ENCODE measurements around the gene SEMA4G.

The SEMA4G gene

DNA sequence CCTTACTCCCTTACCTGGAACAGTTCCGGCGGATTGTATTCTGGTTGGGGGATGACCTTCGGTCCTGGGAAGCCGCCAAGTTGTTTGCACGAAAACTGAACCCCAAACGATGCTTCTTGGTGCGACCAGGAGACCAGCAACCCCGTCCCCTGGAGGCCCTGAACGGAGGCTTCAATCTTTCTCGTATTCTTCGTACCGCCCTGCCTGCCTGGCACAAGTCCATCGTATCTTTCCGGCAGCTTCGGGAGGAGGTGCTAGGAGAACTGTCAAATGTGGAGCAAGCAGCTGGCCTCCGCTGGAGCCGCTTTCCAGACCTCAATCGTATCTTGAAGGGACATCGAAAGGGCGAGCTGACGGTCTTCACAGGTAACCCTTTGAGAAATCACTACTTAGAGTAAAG, 19.8 kb downstream of the SEMA4G start:
- no peak for DNase-seq

DNA sequence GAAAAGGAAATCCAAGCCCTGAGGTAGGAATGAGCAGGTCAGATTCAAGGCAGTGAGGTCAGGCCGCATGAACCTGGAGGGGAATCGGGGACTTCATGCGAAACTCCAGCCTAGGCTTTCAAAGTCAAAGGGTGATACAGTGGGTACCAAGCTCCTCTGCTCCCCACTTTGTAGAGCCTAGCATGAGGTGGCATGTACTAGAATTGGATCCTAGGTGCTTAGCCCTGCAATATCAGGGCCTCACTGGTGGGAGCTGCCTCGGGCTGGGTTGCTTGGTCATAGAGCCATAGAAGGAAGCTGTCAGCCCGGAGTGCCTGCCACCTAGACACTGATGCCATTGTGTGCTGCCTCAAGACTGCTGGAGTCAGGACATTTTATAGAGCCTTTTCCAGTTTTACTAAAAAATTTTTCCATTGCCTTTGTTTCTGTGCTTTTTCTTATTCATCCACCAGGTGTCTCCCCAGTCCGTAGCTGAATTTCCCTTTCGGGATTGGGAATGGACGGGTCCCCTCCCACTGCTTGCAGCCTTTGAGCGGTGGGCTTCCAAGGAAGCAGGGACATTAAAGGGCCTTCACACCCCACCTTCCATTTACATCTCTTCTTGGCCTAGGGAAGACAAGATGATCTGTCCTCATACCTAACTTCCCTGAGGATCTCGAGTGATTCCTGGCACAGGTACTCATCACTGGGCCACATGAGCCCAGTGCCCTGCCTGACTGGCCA, 24.8 kb downstream of the SEMA4G start:
- DNase-seq, result peak; percentile 27

GRCh38 chr10:100995181-100995580, 25.9 kb downstream of the SEMA4G start:
- no peak for DNase-seq

DNA sequence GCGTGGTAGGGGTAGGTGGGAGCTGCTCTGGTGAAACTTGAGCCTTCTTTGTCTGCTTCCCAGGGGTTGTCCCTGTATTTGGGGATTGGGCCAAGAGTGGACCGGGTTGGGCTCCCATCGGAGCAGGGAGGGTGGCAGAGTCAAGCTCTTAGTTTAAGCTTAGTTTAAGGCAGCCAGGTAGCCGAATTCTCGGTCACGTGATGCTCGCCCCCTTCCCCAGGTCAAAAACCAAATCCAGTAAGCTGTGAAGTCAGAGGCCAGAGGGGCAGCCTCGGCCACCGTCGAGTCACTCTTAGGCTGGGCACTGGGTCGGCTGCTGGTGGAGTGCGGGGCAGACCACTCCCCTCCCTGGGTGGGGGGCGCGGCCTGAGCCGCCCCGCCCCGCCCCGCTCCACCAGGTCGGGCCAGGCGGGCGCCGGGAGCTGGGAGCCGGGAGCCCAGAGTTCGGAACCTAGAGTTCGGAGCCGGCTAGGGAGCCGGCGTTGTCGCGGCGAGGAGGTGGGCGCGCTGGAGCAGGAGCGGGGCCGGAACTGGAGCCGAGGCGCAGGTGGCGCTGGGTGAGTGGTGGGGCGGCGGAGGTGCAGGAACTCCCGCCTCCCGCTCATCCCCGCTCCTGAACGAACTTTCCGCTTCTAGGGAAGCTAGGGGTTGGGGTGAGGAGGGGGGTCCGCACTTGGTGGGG, 27.5 kb downstream of the SEMA4G start:
- DNase-seq, result peak; percentile 70

- DNase-seq, result peak; percentile 70
Measured at GRCh38 chr10:100997360-100998182, 28.3 kb downstream of the SEMA4G start.

GRCh38 chr10:100998183-100998990, 29.1 kb downstream of the SEMA4G start:
- DNase-seq, result peak; percentile 82

GRCh38 chr10:100998991-100999741, 29.9 kb downstream of the SEMA4G start:
- peak; percentile 52 for DNase-seq

DNA sequence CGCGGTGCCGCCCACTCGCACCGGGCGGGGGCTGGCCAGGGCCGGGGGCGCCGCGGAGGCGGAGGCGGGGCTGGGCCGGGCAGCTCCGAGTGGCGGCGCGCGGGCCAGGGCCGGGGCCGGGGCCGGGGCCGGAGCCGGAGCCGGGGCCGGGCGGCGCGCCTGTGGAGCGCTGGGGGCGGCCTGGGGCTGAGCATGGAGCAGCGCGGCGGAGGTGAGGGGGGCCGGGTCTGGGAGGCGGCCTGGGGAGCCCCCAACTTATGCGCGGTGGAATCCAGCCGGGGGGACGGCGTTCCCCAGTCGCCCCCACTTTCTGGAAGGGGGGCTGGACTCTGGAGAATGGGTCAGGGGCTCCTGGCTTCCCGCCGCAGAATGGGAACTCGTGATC, 30.4 kb downstream of the SEMA4G start, which contains the start of gene LZTS2:
LZTS2 (plus strand) TSS at position 67 of the 385 bp plus-strand sequence. CDS start 2,731 bp downstream, outside the sequence.
- DNase-seq, result no peak

DNA sequence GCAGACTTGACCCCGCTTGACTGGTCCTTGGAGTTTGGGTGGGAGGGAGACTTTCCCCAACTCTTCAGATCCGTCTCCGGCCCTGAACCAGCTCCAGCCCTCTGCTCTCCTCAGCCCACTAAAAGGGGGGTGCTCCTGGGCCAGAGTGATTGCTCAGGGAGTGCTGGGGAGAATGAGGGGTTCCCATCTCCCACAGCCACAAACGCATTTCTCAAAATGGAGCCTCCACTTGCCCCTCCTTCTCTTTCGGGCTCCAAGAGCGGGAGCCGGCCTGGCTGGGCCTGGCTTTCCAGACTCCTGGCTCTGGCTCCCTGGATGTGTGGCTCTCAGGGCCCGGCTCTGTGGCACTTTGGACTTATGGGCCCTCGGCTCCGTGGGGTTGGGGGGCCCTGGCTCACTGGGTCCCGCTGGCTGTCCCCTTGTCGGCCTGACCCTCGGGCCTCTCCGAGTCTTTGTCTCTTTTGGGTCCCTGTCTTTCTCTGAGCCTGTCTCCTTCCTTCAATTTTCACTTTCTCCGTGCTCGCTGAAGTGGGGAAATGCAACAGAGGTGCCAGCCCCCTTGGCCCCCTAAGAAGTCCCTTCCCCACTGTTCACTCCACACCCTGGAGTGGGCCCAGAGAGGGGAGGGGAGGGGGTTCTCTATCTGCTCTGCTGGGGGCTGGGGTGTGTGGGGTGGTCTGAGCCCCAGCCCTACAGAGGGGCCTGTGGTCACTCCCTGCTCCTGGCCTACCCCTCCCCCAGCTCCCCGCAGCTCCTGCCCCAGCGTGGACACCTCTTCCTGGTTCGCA, 31.0 kb downstream of the SEMA4G start:
- DNase-seq, result no peak

DNA sequence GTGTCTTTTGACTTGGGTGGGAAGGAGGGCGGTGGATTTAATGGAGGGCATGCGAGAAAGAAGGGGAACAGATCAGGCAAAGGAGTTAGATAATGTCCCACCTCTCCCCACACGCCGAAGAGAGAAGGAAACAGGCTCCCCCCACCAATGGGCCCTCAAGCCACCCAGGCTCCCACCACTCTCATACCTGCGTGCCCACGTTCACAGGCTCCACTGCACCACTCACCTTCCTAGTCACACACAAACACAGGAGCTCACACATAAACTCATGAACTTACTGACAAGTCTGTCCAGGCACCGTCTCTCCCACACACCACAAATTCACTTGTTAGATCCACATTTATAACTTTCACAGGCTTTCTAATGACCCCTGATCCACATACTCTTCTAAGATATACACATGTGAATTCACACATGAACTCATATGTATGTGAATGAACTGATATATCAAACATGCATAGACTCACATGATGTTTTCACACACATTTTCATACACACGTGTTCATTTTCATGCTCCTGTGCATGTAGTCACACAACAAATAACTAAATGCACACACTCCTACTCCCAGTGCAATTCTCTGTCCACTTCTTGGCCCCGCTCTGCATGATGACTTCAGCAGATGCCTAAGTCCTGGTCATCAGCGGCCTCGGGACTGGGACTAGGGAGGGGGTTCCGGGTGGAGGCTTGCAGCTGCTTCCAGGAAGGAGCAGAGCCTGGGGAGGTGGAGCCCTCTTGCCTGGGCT, 31.8 kb downstream of the SEMA4G start:
- DNase-seq, result peak; percentile 50

GRCh38 chr10:101001659-101002035, 32.3 kb downstream of the SEMA4G start:
- DNase-seq, result no peak

- DNase-seq, result no peak
Measured at GRCh38 chr10:101002456-101002855, 33.2 kb downstream of the SEMA4G start.

- no peak for DNase-seq
Measured at GRCh38 chr10:101003639-101004206, 34.4 kb downstream of the SEMA4G start.

GRCh38 chr10:101005361-101005760, 36.1 kb downstream of the SEMA4G start:
- DNase-seq, result no peak

DNA sequence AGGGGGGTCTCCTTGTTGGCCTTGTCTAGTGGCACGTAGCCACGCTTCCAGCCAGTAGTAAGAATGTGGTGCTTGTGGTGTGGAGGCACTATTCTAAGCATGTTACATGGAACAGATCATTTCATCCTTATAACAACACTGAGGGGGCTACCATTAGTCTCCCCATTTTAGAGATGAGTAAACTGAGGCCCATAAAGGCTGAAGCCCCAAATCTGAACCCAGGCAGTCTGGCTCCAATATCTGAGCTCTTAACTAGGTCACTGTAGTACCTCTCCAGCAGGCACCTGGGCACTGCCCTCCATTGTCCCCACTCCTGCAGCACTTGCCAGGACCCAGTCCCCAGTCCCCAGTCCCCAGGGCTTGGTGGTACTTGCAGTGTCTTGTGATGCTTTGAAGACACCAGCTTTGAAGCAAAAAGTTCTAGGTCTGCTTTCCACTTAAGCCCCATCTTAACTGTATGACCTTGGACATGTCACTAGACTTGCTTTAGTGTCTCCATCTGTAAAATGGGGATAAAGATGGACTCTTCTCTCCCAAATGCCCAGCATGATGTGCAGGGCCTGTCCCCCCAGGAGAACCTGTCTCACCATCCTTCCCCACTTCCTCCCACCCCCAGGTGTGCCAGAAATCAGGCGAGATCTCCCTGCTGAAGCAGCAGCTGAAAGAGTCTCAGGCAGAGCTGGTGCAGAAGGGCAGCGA, 36.7 kb downstream of the SEMA4G start:
- no peak for DNase-seq

DNA sequence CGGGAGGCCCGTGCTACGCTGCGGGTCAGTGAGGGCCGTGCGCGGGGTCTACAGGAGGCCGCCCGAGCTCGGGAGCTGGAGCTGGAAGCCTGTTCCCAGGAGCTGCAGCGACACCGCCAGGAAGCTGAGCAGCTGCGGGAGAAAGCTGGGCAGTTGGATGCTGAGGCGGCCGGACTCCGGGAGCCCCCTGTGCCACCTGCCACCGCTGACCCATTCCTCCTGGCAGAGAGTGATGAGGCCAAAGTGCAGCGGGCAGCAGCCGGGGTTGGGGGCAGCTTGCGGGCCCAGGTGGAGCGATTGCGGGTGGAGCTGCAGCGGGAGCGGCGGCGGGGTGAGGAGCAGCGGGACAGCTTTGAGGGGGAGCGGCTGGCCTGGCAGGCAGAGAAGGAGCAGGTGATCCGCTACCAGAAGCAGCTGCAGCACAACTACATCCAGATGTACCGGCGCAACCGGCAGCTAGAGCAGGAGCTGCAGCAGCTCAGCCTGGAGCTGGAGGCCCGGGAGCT, 37.3 kb downstream of the SEMA4G start:
- DNase-seq, result no peak

- DNase-seq, result no peak
Measured at GRCh38 chr10:101007099-101007711, 37.9 kb downstream of the SEMA4G start.

Measured in kidney glomerular epithelial cell (primary cell).